AG09319 (cell line): ENCODE data around the gene UBE2R2.
"Not testable (repeated sequence)": the region's sequence is repeated elsewhere in the genome, so short reads cannot be mapped to it uniquely, and the experiment has no call there.

Experiments used
- DNase-seq: peaks from one replicate; pipeline ENCODE4 v3.0.0-alpha.2; 2010; ENCODE audit warnings: low read depth; ENCODE audit errors: extremely low read depth
- CTCF ChIP-seq: IDR thresholded peaks from 2 replicates; pipeline ENCODE4 v1.5.1; 2011; ENCODE audit warnings: low read depth, mild to moderate bottlenecking, inconsistent platforms, low read length, moderate library complexity

The UBE2R2 gene

GRCh38 chr9:33858423-33858822, 41.5 kb downstream of the UBE2R2 start:
- DNase-seq = no peak
- no peak for TF ChIP-seq CTCF

DNA sequence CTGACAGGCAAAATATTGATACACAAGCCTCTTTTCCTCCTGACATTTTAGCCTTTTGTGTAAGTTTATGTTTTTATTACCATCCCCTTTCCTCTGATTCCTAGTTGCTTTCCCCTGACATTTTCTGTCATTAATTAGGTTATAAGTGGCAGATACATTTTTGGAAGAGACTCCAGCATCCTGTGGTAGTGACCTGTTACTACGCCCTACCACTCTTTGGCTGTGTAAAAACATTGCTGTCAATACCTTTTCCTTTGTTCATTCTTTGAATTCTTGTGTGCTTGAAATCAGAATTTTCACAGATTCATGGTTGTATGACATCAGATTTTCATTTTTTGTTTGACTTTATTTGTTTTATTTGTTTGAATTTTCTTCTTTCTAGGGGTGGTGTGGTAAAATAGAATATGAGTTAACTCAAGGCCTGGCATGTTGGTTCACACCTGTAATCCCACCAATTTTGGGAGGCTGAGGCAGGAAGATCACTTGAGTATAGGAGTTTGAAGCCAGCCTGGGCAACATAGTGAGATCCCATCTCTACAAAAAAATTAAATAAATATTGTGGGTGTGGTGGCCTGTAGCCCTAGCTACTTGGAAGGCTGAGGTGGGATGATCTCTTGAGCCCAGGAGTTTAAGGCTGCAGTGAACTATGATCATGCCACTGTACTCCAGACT, 43.4 kb downstream of the UBE2R2 start:
- DNase-seq = no peak
- no peak for TF ChIP-seq CTCF

GRCh38 chr9:33861917-33862453, 45.0 kb downstream of the UBE2R2 start:
- TF ChIP-seq CTCF = no peak
- no peak for DNase-seq

DNA sequence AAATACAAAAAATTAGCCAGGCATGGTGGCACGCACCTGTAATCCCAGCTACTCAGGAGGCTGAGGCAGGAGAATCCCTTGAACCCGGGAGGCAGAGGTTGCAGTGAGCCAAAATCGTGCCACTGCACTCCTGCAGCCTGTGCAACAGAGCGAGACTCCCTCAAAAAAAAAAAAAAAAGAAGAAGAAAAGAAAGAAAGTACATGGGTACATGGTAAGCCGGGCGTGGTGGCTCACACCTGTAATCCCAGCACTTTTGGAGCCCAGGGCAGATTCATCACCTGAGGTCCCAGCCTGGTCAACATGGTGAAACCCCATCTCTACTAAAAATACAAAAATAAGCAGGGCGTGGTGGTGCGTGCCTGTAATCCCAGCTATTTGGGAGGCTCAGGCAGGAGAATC, 46.1 kb downstream of the UBE2R2 start:
- not testable (repeated sequence) for DNase-seq

DNA sequence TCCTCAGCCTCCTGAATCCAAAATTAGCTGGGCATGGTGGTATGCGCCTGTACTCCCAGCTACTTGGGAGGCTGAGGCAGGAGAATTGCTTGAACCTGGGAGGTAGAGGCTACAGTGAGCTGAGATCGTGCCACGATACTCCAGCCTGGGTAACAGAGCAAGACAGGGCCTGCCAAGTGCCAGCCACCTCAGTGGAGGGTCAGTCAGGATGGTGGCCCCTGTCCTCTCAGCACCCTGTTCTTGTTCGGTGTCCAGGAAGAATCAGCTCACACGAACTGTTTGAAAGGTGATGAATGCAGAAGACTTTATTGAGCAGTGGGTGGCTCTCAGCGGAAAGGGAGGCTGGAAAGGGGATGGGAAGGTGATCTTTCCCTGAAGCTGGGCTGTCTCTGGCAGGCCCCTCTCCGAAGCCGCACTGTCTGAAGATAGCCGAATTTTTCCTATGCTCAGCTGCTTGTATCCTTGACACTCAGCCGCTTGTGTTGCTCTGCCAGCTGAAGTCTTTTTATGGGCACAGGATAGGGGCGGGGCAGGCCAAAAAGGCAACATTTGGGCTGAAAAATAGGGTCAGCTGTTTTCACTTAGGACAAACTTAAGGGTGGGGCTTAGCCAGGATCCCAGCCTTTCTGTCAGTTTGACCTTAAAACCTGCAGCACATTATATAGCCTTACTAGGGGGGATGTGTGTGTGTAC, 50.9 kb downstream of the UBE2R2 start:
- no peak for TF ChIP-seq CTCF
- peak; percentile 57 for DNase-seq

GRCh38 chr9:33868440-33868973, 51.5 kb downstream of the UBE2R2 start:
- no peak for DNase-seq
- TF ChIP-seq CTCF = no peak

- not testable (repeated sequence) for DNase-seq
These were observed 52.3 kb downstream of the UBE2R2 start for GRCh38 chr9:33869243-33869642.

GRCh38 chr9:33877727-33878489, 60.9 kb downstream of the UBE2R2 start:
- TF ChIP-seq CTCF = no peak

More at GRCh38 chr9:33877727-33878489, 60.9 kb downstream of the UBE2R2 start:
- DNase-seq = no peak
